ENCODE data around the gene PHF5A. TPM values are rescaled to one million over a fixed set of nuclear protein-coding genes. Genes with fewer than 3 reads are reported as not detected.
A peak's percentile ranks its signal among the peaks of the same experiment; 100 is the strongest.

PHF5A gene
- total and polyA plus RNA-seq, 10 donors, result 29.6 to 67.5 (median 37.4) TPM

- DNase-seq, result no peak
- no peak overlapping the region for H3K4me3 ChIP-seq
- H3K36me3 ChIP-seq, result peaks cover 0 to 100% (median 80%) of the 10 kb centered on the region in 6 donors
- H3K9me3 ChIP-seq, result no peaks in the 10 kb centered on the region
- 87 to 98% (median 95%) methylated on average over 7 to 8 of the region's 8 CpGs for WGBS, 5 donors
- H3K4me1 ChIP-seq, result peaks cover 0 to 21% (median 9%) of the 10 kb centered on the region in 6 donors
- intact Hi-C loops (cut with DNase I; ENCODE audit: low total_unique reads), result loop anchor here (5.0 kb wide), 1 partner anchor 114 kb away; no protein-coding TSS in a partner anchor
- H3K27me3 ChIP-seq (replicated peaks in 1 of 7), result no peaks in the 10 kb centered on the region
- no peak overlapping the region for H3K27ac ChIP-seq
- peak in 1 of 3 donors; percentile 9 for TF ChIP-seq POLR2AphosphoS5 (IDR thresholded peaks at IDR 0.05)
- no peak for TF ChIP-seq POLR2A (IDR thresholded peaks at IDR 0.05)
These were observed 48.0 kb upstream of the PHF5A start for GRCh38 chr22:41516462-41516861.

- H3K36me3 ChIP-seq, result peaks cover 0 to 100% (median 85%) of the 10 kb centered on the region in 6 donors
- TF ChIP-seq POLR2A (IDR thresholded peaks at IDR 0.05) (no peak), POLR2AphosphoS5 (IDR thresholded peaks at IDR 0.05) (no peak)
- TF ChIP-seq, protein P1, sequence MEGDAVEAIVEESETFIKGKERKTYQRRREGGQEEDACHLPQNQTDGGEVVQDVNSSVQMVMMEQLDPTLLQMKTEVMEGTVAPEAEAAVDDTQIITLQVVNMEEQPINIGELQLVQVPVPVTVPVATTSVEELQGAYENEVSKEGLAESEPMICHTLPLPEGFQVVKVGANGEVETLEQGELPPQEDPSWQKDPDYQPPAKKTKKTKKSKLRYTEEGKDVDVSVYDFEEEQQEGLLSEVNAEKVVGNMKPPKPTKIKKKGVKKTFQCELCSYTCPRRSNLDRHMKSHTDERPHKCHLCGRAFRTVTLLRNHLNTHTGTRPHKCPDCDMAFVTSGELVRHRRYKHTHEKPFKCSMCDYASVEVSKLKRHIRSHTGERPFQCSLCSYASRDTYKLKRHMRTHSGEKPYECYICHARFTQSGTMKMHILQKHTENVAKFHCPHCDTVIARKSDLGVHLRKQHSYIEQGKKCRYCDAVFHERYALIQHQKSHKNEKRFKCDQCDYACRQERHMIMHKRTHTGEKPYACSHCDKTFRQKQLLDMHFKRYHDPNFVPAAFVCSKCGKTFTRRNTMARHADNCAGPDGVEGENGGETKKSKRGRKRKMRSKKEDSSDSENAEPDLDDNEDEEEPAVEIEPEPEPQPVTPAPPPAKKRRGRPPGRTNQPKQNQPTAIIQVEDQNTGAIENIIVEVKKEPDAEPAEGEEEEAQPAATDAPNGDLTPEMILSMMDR (IDR thresholded peaks at IDR 0.05 in 8 of 11, conservative IDR thresholded peaks at IDR 0.05 in 3 of 11), result no peak
- intact Hi-C loops (cut with DNase I; ENCODE audit: low total_unique reads), result no loop called here
- H3K27me3 ChIP-seq (replicated peaks in 1 of 7), result no peaks in the 10 kb centered on the region
- peaks cover 0 to 20% (median 9%) of the 10 kb centered on the region in 6 donors for H3K4me1 ChIP-seq
- H3K9me3 ChIP-seq, result no peaks in the 10 kb centered on the region
- no peak for DNase-seq
- 91 to 97% (median 93%) methylated on average over 5 of the region's 5 CpGs for WGBS, 5 donors
- H3K27ac ChIP-seq, result no peak overlapping the region
- H3K4me3 ChIP-seq, result no peak overlapping the region
These were observed 44.9 kb upstream of the PHF5A start for GRCh38 chr22:41513391-41513790.

DNA sequence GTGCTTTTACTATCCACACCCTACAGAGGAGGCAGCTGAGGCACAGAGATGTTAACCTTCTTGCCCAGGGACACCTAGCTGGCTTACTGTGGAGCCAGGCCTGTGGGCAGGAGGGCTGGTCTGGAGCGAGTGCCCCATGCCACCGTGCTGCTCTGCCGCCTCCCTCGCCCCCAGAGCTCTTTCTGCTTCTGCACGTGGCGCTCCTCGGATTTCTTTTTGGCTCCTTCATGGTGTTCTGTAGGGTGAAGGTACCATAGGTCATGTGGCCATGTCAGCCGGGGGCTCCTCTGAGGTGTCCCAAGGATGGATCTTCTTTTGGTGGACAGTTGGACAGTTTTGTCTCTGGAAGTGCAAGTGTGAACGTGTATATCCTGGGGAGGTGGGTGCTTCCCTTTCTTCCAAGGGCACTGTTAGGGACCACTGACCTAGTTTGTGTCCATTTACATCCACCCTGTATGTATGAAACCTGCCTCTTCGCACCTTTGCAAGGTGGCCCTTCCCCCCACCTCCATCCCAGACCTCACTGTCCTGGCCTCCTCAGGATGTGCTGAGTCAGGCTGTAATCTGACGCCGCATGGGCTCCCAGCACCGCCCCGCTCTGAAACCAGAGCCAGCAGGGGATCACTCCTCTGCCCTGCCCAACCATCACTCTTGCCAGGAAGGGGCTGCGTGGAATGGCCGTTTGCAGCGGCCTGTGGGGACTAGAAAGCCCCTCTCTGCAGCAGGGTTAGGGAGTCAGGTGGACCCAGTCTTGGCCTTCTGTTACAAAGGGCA lies 44.1 kb upstream of the PHF5A start:
- WGBS, 5 donors, result 82 to 88% (median 85%) methylated on average over 15 to 17 of the region's 17 CpGs
- no peak overlapping the region for H3K4me3 ChIP-seq
- no peaks in the 10 kb centered on the region for H3K9me3 ChIP-seq
- peaks cover 0 to 100% (median 87%) of the 10 kb centered on the region in 6 donors for H3K36me3 ChIP-seq
- H3K4me1 ChIP-seq, result peaks cover 0 to 12% (median 2%) of the 10 kb centered on the region in 6 donors
- no peaks in the 10 kb centered on the region for H3K27me3 ChIP-seq (replicated peaks in 1 of 7)
- intact Hi-C loops (cut with DNase I; ENCODE audit: low total_unique reads), result no loop called here
- TF ChIP-seq, protein P1 (IDR thresholded peaks at IDR 0.05 in 8 of 11, conservative IDR thresholded peaks at IDR 0.05 in 3 of 11), result no peak
- TF ChIP-seq POLR2A (IDR thresholded peaks at IDR 0.05) (no peak), POLR2AphosphoS5 (IDR thresholded peaks at IDR 0.05) (no peak)
- H3K27ac ChIP-seq, result no peak overlapping the region
- DNase-seq, result no peak

GRCh38 chr22:41511521-41511968 lies 43.1 kb upstream of the PHF5A start:
- no peaks in the 10 kb centered on the region for H3K9me3 ChIP-seq
- peaks cover 0 to 100% (median 84%) of the 10 kb centered on the region in 6 donors for H3K36me3 ChIP-seq
- intact Hi-C loops (cut with DNase I; ENCODE audit: low total_unique reads), result no loop called here
- no peak overlapping the region for H3K4me3 ChIP-seq
- DNase-seq, result no peak
- TF ChIP-seq POLR2A (IDR thresholded peaks at IDR 0.05) (no peak), POLR2AphosphoS5 (IDR thresholded peaks at IDR 0.05) (no peak)
- TF ChIP-seq, protein P1 (IDR thresholded peaks at IDR 0.05 in 8 of 11, conservative IDR thresholded peaks at IDR 0.05 in 3 of 11), result no peak
- H3K4me1 ChIP-seq, result peaks cover 0 to 9% (median 0%) of the 10 kb centered on the region in 6 donors
- 70 to 93% (median 84%) methylated on average over 2 of the region's 2 CpGs for WGBS, 5 donors
- no peaks in the 10 kb centered on the region for H3K27me3 ChIP-seq (replicated peaks in 1 of 7)
- no peak overlapping the region for H3K27ac ChIP-seq

Data from spleen (tissue), 11 donors.